GM21367 (cell line): ENCODE data around the gene TRAK2.
"Not testable (repeated sequence)": the region's sequence is repeated elsewhere in the genome, so short reads cannot be mapped to it uniquely, and the experiment has no call there.

Experiments
- ATAC-seq: cut with Tn5 transposase; IDR thresholded peaks from one replicate; pipeline ENCODE4 v1.9.1; 2021; ENCODE audit not compliant: unreplicated experiment

The TRAK2 gene

DNA sequence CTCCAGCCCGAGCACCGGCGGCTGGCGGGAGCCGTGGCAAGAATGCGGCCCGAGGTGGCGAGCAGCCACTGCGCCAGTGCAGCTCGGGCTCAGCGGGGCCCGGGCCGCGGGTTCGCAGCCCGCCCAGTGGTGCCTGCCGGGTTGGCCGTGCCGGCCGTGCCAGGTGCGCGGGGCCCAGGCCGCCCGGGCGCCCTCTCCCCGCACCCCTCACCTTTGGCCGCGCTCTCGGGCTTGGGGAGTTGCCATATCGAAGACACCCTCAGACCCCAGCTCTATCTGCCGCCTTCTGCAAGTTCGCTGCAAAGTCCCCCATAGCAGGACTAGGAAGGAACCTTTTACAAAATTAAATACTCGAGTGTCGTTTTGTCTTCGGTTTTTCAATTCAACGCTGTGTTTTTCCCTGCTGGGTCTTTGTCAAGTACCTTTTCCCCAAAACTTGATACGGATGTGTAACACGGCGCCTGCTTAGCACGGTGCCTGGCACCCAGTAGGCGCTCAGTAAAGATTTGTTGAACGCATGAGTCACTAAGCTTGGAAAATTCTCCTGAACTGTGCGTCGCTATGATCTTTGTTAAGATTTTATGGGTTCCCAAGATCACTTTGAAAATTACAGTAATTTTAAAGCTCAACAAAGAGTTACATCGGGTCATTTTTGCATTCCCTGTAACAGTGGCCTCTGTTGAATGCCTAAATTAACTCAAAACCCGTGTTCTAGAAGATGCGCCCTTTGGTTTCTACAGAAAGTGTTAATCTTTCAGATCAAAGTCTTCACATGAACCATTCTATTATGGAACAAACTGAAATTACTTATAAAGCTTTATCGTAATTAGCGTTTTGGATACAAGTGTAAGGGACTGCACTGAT lies 1.0 kb upstream of the TRAK2 start:
- ATAC-seq, result no peak

- ATAC-seq, result peak; percentile 16
These were observed 335 bp downstream of the TRAK2 start for GRCh38 chr2:201450954-201451291.

- no peak for ATAC-seq
These were observed 2.6 kb downstream of the TRAK2 start for GRCh38 chr2:201448701-201449100.

GRCh38 chr2:201448061-201448460 lies 3.2 kb downstream of the TRAK2 start:
- ATAC-seq, result no peak

DNA sequence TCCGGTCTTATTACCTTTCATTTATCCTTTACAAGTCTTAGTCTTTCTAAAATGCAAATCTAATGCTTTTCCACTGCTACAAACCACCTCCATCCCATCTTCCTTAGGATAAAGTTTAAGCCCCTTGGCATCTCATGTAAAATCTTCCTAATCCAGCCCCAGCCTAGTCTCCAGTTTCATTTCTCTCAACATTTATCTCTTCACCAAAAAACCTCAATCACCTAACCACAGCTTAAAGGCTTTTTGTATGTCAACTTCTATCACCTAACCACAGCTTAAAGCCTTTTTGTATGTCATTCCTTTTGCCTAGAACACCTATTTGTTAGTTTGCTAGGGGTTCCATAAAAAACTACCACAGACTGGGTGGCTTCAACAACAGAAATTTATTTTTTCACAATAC lies 4.2 kb downstream of the TRAK2 start:
- no peak for ATAC-seq

DNA sequence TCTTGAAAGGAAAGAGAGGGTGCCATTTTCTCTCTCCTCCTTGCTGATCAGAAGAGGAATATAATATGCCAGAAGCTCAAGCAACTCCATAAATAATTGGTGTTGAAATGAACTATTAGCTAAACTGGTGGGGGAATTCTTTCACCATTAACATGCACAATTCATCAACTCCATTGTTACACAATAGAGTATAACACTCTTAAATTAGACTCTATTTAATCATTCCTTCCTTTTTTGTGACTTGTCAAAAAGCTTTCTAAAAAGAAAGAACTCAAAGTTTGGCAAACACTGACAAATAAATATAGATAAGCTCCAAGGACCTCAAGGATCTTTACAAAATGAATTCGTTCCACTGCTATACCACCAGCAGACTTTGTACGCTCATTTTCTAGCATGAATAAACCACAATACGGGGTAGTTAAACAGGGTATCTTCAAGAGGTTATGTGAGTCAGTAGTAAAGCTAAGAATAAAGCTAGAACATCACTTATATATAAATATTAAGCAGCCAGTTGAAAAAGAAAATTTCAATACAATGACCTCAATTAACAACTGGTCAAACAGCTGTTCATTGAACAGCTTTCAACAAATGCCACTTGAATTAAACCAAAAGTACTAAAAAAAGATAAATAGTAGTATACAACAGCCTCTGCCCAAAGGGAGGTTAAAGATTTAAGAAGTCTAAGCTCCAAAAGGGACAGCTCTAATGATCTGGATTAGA lies 6.4 kb downstream of the TRAK2 start:
- no peak for ATAC-seq

GRCh38 chr2:201441409-201441808 lies 9.8 kb downstream of the TRAK2 start:
- no peak for ATAC-seq

DNA sequence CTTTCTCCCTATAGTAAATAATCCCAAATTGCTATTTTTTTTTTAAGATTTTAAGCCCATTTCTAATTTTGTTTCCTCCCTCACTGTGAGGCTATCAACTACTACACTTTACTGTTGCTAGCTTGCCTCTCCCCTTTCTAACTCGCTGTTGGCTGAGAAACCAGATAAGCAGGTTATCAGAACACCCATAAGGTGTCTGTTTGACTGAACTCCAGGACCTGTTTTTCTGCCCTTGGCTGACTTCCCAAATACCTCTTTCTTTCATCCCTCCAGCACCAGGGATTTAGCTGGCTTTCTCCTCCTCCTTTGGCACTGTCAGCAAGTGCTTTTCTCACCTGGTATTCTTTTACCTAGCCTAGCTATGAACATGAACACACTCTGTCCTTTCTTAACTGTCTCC lies 11.1 kb downstream of the TRAK2 start:
- no peak for ATAC-seq

- ATAC-seq, result not testable (repeated sequence)
These were observed 11.8 kb downstream of the TRAK2 start for GRCh38 chr2:201439336-201439922.

DNA sequence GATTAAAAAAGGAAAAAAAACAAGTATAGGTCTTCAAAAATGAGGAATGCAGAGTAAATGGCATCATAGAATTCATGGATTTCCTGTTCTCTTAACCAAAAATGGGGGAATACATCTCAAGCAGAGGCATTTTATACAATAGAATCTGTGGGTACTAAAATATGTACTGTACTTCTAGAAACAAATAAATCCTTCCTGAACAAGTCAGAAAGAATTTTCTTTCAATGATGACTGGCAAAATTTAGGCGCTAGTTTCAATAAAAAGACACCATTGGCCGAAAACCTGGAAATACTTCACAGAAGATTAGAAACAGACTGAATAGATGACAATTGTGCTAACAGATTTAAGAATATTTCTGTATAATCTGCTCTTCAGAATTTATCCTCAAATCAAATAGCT lies 15.1 kb downstream of the TRAK2 start:
- ATAC-seq, result no peak

DNA sequence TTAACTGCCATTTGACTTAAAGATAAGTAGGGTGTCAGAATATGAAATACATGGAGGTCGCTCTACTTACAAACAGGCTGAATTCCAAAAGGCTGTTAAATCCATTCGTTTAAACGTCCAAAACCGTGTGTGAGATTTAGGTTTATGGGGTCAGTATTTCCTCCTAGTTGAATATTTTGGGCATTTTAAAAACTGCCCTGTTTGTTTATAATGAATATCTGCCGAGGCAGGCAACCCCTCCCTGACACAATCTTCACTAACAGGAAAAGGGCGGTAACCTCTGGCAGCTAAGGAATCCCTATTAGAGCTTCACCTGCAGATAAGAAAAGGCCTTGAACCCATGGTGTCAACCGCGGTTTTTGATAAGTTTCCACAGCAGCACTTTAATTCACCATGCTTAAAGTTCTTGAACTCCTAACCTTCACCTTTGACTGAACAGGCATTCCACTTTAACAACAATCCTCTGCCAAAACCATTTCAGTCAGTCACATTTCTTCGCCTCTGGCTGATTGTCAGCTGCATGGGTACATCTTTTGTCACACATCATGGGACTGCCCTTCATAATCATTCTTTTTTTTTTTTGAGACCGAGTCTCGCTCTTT lies 17.8 kb downstream of the TRAK2 start:
- ATAC-seq, result no peak

- no peak for ATAC-seq
These were observed 18.5 kb downstream of the TRAK2 start for GRCh38 chr2:201432621-201433393.

DNA sequence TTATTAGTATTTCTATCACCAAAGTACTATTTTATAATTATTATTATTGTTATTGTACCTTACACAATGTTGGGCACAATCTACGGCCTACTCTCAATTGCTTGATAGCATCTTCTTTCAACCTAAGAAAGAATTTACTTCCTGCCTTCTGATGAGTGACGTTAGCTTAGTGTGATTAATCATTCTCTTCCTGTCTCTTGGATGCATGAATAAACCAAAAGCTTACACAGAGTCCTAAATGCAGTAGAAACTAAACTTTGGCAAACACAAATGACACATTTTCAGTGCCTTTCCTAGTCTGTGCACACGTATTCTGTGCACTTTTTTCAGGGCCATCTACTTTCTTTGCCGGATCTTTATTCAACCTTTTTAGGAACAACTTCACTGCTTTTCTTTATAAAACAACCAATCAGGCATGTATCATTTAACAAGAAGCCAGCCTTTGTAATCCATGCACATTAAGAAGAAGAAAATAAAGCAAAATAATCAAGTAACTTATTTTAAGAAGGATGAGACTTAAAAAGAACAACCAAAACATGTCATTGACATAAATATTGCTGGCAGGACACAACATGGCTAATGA lies 19.1 kb downstream of the TRAK2 start:
- no peak for ATAC-seq

DNA sequence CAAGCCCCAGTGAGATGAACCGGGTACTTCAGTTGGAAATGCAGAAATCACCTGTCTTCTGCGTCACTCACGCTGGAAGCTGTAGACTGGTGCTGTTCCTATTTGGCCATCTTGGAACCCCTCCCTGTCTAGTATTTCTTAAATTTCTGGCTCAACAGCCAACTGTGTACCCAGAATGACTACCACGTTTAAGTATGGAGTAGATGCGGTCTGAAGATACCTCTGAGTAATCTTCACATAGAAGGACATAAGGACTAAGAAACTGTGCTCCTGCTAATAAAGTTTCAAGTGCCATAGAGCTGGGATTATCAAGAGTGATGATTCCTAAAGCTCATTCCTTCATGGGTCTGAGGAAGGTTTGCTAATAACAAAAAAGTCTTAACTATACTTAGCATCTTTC lies 20.4 kb downstream of the TRAK2 start:
- no peak for ATAC-seq

DNA sequence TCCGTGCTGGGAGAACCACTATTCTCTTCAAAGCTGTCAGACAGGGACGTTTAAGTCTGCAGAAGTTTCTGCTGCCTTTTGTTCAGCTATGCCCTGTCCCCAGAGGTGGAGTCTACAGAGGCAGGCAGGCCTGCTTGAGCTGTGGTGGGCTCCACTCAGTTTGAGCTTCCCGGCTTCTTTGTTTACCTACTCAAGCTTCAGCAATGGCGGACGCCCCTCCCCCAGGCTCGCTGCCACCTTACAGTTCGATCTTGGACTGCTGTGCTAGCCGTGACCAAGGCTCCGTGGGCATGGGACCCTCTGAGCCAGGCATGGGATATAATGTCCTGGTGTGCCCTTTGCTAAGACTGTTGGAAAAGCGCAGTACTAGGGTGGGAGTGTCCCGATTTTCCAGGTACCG lies 20.9 kb downstream of the TRAK2 start:
- not testable (repeated sequence) for ATAC-seq

DNA sequence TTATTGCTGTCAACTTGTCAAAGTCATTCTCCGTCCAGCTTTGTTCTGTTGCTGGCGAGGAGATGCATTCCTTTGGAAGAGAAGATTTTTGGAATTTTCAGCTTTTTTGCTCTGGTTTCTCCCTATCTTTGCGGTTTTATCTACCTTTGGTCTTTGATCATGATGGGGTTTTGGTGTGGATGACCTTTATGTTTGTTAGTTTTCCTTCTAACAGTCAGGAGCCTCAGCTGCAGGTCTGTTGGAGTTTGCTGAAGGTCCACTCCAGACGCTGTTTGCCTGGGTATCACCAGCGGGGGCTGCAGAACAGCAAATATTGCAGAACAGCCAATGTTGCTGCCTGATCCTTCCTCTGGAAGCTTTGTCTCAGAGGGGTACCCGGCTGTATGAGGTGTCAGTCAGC lies 21.4 kb downstream of the TRAK2 start:
- ATAC-seq, result not testable (repeated sequence)

DNA sequence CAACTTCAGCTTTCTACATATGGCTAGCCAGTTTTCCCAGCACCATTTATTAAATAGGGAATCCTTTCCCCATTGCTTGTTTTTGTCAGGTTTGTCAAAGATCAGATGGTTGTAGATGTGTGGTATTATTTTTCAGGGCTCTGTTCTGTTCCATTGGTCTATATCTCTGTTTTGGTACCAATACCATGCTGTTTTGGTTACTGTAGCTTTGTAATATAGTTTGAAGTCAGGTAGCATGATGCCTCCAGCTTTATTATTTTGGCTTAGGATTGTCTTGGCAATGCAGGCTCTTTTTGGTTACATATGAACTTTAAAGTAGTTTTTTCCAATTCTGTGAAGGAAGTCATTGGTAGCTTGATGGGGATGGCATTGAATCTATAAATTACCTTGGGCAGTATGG lies 22.9 kb downstream of the TRAK2 start:
- ATAC-seq, result not testable (repeated sequence)

DNA sequence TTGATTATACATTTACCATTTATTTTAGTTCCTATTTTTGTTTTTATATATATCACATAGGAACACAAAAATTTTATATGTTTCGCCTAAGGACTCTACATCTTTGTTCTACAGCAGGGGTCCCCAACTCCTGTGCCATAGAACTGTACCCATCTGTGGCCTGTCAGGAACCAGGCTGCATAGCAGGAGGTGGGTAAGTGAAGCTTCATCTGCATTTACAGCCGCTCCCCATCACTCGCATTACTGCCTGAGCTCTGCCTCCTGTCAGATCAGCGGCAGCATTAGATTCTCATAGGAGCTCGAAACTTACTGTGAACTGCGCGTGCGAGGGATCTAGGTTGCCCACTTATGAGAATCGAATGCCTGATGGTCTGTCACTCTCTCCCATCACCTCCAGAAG lies 25.3 kb downstream of the TRAK2 start:
- ATAC-seq, result no peak

DNA sequence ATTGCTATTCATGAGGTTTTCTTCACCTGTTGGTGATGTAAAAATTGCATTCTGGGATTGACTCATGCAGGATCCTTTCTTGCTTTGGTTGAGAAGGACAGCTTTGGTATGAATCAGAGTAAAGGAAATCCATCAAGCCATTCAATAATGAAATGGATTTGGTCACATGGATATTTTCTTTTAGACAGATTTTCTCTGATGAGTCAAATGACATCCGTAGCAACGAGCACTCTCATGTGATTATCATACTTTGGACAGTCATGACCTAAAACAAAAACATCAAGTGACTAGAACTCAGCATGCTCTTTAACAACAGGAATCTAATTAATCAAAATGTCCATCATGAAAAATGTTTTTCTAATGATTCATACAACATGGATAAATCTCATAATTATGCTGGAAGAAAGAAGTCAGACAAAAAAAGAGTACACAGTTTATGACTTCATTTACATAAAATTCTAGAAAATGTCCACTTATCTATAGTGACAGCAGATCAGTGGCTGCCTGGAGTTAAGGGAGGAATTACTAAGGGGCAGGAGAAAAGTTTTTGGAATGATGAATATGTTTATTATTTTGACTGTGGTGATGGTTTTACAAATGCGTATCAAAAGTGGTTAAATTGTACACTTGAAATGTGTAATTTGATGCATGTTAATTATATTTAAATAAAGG lies 30.7 kb downstream of the TRAK2 start:
- no peak for ATAC-seq

GRCh38 chr2:201419986-201420385 lies 31.3 kb downstream of the TRAK2 start:
- no peak for ATAC-seq
